GM20000 (cell line): ENCODE data around the gene KRTAP6-3.

Experiments
- DNase-seq: peaks from one replicate; pipeline ENCODE4 v3.0.0; 2012; ENCODE audit warnings: low spot score
- CTCF ChIP-seq: IDR thresholded peaks from 2 replicates; pipeline ENCODE4 v1.5.1; 2012; ENCODE audit warnings: mild to moderate bottlenecking, control low read depth; ENCODE audit errors: extremely low read depth, missing control alignments

KRTAP6-3 gene

GRCh38 chr21:30567617-30568016 lies 24.6 kb upstream of the KRTAP6-3 start:
- TF ChIP-seq CTCF, result no peak
- DNase-seq, result no peak

- no peak for DNase-seq
- no peak for TF ChIP-seq CTCF
Observed at GRCh38 chr21:30577766-30578165, 14.5 kb upstream of the KRTAP6-3 start.

- TF ChIP-seq CTCF, result no peak
- no peak for DNase-seq
Observed at GRCh38 chr21:30579346-30579745, 12.9 kb upstream of the KRTAP6-3 start.

- no peak for TF ChIP-seq CTCF
- DNase-seq, result no peak
Observed at GRCh38 chr21:30580132-30580531, 12.1 kb upstream of the KRTAP6-3 start.

- TF ChIP-seq CTCF, result no peak
- DNase-seq, result no peak
Observed at GRCh38 chr21:30582870-30583269, 9.4 kb upstream of the KRTAP6-3 start.

- no peak for DNase-seq
- TF ChIP-seq CTCF, result no peak
Observed at GRCh38 chr21:30590297-30590696, 1.9 kb upstream of the KRTAP6-3 start, which contains the start of gene KRTAP22-2. Gene KRTAP22-2, minus strand, starts transcription at chr21:30590397.

- DNase-seq, result no peak
- no peak for TF ChIP-seq CTCF
Observed at GRCh38 chr21:30598802-30599201, 6.6 kb downstream of the KRTAP6-3 start, which contains the start of gene KRTAP6-2. Gene KRTAP6-2, minus strand, starts transcription at chr21:30598902. Its CDS starts 28 bp downstream, at chr21:30598874.
